NCI-H128 (cell line): ENCODE data around the gene FBXO34.
"Not testable (repeated sequence)": the region's sequence is repeated elsewhere in the genome, so short reads cannot be mapped to it uniquely, and the experiment has no call there.

Source experiments
- DNase-seq: peaks from one replicate; lab custom pipeline; 2025; ENCODE audit not compliant: unreplicated experiment; lab: John Stamatoyannopoulos, UW

FBXO34 gene

DNA sequence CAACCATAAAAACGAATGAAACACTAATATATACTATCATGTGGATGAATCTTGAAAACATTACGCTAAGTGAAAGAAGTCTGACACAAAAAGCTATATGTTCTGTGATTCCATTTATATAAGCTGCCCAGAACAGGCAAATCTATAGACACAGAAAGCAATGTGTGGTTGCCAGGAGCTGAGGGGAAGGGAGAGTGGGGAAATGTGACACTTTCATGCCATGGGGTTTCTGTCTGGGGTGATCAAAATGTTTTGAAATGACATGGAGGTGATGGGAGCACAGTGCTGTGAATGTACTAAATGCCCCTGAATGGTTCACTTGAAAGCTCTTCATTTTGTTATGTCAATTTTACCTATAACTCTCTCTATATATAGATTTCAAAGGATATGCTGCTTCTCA is 110.3 kb downstream of the FBXO34 start:
- no peak for DNase-seq

- DNase-seq = no peak
These were observed 111.3 kb downstream of the FBXO34 start for GRCh38 chr14:55382483-55382882.

DNA sequence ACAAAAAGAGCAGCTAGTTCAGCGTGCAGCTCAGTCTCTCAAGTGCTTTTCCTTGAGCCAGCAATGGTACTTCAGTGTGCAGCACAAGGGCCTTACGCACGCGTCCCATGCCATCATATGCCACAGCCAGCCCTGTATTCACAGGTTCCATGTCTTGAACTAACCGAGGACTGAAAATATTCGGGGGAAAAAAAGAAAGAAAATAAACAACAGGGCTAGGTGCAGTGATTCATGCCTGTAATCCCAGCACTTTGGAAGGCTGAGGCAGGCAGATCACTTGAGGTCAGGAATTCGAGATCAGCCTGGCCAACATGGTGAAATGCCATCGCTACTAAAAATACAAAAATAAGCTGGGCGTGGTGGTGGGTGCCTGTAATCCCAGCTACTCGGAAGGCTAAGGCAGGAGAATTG is 111.8 kb downstream of the FBXO34 start:
- not testable (repeated sequence) for DNase-seq

DNA sequence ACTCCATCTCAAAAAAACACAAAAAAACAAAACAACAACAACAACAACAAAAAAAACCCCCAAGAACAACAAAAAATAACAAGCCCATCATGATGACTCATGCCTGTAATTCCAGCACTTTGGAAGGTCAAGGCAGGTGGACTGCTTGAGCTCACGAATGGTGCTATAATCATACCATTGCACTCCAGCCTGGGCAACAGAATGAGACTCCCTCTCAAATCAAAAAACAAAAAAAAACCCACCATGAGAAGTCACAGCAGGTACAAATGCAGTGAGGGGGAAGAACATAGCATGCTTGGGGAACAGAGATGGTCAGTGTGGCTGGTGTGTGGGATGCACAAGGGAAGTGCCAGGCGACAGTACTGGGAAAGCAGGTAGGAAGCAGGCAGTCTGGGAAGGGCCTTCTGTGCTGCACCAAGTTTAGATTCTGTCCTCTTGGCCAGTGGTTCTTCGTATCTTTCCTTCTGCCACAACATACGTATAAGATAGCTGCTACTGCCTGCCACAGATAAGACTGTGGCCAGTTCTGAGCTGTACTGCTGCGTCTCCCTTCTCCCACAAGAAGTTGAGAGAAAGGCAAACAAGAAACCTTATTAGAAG is 112.4 kb downstream of the FBXO34 start:
- DNase-seq = no peak

DNA sequence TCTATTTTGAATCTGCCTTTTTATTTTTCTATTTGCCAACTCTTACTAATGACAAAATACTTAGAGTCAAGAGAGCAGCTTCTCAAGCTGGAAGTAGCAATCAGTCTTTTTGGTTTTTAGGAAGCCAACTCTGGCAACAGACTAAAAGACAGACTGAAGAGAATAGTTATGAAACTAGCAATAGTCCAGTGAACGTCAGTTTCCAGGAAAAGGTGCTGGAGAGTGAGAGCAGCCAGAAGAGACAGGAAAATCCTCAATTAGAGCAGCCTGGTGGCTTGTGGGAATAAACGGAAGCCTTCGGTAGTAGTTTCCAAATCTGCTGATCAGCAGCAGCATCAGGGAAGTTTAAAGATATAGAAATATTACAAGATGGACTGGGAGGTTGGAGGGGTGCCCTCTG is 113.3 kb downstream of the FBXO34 start:
- no peak for DNase-seq

DNA sequence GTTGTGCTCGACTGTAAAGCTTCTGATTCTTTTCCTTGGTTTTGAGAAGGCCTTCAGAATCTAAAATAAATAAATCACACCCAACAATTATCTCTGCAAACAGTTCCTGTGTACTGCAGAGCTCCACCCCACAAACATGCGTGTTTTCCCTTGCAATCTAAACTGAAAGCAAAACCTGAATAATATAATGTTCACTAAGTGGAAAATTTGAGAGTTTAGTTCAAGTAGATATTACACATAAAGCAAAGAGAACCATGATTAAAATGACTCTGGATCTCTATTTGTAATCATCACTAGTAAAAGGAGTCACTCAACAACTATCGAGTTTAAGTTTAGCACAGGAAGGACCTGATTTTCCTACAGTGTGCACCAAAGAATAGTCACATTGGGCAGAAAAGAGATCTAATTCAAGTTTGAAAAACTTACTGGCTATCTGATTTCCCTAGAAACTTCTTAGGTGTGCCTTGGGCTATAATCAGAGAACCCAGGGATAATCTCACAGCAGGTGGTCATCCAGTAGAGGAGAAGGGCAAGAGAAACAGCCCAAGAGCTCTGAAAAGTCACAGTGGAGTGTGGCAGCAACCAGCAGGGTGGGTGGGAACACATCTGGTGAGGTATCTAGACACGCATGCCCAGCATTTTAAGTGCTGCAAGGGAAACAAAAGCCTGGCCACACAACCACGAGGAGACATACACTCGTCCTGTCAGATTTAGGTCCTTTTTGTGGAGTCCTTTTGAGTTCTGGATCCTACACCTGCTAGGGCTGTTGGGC is 115.0 kb downstream of the FBXO34 start:
- no peak for DNase-seq

DNA sequence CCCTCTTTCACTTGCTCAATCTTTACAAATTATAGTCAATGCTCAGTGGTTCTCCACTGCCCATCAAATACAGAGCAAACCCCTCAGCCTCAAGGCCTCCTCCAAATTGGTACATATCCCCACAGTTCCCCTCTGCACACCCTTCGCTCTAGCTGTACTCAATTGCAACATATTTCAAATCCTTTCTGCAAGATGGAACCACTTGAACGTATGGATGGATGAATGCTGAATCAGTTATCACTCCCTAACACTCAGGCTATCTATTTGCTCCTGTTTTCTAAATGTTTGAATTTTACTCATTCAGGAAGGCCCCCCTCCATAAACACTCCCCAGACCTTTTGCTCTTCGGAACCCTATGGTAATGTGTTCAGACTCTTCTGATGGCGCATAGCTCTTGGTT is 115.9 kb downstream of the FBXO34 start:
- no peak for DNase-seq

DNA sequence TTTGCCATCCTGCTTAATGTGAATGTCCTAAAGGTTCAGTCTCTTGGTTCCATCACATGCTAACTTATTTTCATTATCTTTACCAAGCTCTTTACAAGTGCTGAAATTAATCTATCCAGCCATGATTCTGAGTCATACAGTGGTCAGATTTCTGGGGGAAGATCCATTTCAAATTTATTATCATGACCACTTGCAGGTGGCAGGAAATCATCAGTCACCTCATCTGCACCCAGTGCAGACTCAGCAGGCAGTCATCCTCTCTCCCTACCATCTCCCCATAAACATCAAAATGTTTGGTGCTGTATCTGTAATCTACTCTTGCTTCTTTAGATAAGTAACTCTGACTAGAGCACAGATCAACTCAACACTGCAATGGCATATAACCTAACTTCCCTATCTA is 116.9 kb downstream of the FBXO34 start:
- no peak for DNase-seq

- no peak for DNase-seq
These were observed 118.1 kb downstream of the FBXO34 start for GRCh38 chr14:55389330-55389729.

DNA sequence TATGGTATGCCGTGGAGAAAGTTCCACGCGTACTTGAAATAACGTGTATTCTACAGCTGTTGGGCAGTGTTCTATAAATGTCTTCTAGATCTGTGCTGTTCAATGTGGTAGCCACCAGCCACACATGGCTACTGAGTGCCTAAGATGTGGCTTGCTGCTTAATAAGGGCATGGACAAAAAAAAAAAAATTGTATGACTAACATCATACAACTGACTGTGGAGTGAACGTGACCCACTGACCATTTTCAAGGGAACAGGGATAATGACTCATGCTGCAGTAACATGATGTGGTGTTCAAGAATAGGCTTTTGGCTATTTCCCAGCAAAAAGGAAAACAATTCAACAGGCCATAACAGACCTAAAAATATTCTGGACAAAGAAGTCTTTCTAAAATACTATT is 127.5 kb downstream of the FBXO34 start:
- no peak for DNase-seq

- no peak for DNase-seq
These were observed 128.0 kb downstream of the FBXO34 start for GRCh38 chr14:55399183-55399582.

- DNase-seq = no peak
These were observed 128.6 kb downstream of the FBXO34 start for GRCh38 chr14:55399852-55400251.

DNA sequence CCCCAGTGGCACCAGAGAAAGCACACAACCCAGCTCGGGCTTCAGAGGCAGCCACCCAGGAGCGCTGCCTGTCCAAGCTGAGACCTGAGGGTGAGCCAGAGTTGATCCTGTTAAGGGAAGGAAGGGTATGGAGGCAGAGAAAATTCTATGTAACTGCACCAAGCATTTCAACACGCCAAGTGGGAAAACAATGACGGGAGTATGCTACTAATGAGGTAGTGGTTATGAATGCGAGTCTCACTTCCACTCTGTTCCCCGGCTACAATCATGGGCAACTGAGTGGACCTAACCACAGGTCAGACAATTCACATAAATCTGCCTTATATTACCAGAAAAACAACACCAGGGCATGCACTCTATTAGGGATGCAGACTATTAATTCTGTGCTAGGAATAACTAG is 130.5 kb downstream of the FBXO34 start:
- DNase-seq = no peak
